DMS 273 (cell line): ENCODE data around the gene ERN1.
"Not testable (repeated sequence)": the region's sequence is repeated elsewhere in the genome, so short reads cannot be mapped to it uniquely, and the experiment has no call there.

ENCODE experiments used
- DNase-seq: peaks from one replicate; lab custom pipeline; 2025; ENCODE audit not compliant: unreplicated experiment; lab: John Stamatoyannopoulos, UW

ERN1 gene

GRCh38 chr17:64129765-64130558 is at the start of gene ERN1:
Gene ERN1 (minus strand): TSS chr17:64130144. CDS start chr17:64130029, 115 bp downstream.
- DNase-seq: peak; percentile 97

- not testable (repeated sequence) for DNase-seq
Observed at GRCh38 chr17:64179024-64179423, 49.1 kb upstream of the ERN1 start.

DNA sequence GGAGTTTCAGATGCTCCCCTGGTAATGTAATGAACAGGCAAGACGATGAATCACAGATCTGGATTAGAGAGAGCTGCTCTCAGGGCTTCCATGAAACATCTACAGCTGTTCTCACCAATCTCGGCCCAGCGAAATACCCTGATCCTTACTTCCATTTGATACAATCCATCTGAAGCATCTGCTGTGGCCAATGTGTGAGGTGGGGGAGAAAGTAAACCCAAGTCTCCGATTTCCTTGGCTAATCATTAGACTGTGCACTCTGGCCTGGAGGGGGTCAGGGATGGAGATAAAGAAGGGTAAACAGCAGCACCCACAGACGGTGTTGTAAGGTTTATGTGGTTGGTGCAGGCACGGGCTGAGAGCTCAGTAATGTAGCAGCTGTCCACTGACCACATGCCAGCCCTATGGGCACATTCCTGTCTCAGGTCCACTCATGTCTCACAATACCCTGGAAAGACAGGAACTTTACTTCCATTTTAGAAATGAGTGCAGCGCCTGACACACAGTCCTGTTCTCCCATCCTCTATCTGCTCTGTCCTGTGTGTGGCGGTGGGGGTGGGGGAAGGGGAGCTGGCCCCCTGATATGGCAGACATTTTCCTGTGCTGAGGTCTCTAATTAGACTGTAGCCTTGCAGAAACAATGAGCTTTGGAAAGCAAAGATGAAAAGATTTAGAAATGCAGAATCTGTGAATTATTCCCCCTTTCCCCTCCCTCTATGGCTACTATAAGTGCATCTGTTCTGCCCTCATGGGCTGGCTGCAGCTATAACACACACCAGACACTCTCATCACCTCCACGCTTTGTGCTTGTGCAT is 48.3 kb upstream of the ERN1 start:
- DNase-seq: peak; percentile 63

DNA sequence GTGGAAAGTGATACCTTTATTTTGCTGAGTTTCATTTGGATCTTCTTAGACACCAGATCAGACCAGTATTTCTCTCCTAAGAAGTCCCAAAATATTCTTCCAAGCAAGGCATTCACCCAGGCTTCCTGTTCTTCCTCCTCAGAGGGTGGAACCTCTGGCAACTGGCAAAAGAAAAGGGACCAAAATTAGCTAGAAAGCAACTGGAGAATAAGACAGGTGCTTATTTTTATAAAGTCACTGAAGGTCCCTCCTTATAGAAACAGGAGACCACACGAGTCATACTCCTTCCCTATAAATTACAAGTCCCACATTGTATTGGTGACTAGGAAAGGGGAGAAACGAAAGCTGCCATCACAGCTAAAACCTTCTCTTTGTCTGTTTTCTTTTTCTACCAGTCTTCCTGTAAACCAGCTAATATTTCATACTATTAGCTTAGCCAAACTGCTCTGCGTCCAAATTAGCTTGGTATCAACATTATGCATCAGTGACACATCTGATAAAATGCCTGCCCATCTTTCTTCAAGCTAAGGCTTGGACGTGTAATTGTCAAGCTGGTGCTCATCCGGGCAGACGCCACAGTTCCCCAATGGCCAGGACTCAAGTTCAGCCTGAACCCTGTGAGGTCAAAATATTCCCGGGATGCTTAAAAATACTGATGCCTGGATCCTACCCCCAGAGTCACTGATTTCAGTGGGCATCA is 47.5 kb upstream of the ERN1 start:
- DNase-seq: no peak

DNA sequence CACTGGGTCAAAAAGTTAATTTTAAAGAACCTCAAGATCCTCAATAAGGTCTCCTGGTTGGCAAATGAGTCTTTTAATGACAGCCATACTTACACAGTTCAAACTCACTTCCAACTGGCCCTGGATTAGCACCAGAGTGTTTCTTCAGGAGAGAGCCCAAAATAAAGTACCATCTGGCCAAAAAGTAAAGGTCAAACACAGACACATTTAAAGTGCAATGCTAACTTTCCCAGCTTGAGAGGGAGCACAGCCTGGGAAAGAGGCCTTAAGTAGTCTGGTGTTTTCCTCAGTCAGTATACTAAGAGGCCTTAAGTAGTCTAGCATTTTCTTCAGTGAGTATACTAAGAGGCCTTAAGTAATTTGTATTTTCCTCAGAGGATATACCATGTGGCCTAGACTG is 46.6 kb upstream of the ERN1 start:
- peak; percentile 55 for DNase-seq

GRCh38 chr17:64174686-64175456 is 44.9 kb upstream of the ERN1 start:
- DNase-seq: peak; percentile 90

GRCh38 chr17:64173646-64174045 is 43.7 kb upstream of the ERN1 start:
- DNase-seq: no peak

GRCh38 chr17:64172510-64172909 is 42.6 kb upstream of the ERN1 start:
- peak; percentile 33 for DNase-seq

GRCh38 chr17:64171041-64171440 is 41.1 kb upstream of the ERN1 start:
- no peak for DNase-seq

- DNase-seq: no peak
Observed at GRCh38 chr17:64170286-64170685, 40.3 kb upstream of the ERN1 start.

- not testable (repeated sequence) for DNase-seq
Observed at GRCh38 chr17:64167666-64168065, 37.7 kb upstream of the ERN1 start.

DNA sequence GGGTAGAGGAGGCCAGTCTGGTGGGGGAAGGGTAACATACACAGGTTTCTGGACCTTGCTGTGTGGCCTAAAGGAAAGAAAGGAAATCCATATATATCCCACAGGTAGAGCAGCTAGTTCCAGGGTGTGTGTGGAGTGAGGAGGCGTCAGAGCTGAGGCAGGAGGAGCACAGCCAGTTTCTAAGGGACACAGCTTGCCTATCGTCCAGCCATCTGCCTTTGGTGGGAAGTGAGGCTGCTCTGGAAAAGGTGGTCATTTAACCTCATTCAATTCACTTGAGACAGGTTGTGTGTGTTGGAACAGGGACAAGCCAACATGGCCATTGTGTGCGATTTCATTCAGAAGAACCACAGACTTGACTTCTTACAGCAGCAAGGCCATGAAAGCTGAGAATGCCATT is 36.9 kb upstream of the ERN1 start:
- no peak for DNase-seq

GRCh38 chr17:64165347-64165746 is 35.4 kb upstream of the ERN1 start:
- no peak for DNase-seq

- peak; percentile 36 for DNase-seq
Observed at GRCh38 chr17:64164596-64165285, 34.8 kb upstream of the ERN1 start.

- DNase-seq: no peak
Observed at GRCh38 chr17:64163468-64163867, 33.5 kb upstream of the ERN1 start.

DNA sequence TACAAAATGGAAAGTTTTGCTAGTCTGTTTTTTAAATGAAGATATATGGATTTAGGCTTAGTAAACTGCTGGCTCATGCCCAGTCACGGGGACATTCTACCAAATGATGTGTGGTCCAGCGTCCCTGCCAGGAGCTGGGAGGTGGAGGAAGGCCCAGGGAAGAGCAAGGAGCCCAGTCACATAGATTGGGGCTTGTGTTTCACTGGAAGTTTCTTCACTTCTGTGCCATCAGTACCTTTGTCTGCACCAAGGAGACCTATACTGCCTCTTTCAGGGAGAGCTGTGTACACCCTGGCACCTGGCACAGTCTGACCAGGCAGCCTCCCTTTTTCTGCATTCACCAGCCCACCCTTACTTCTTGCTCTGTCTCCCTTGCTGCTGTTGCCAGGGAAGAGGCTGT is 32.6 kb upstream of the ERN1 start:
- no peak for DNase-seq

GRCh38 chr17:64161380-64162176 is 31.6 kb upstream of the ERN1 start:
- DNase-seq: no peak

DNA sequence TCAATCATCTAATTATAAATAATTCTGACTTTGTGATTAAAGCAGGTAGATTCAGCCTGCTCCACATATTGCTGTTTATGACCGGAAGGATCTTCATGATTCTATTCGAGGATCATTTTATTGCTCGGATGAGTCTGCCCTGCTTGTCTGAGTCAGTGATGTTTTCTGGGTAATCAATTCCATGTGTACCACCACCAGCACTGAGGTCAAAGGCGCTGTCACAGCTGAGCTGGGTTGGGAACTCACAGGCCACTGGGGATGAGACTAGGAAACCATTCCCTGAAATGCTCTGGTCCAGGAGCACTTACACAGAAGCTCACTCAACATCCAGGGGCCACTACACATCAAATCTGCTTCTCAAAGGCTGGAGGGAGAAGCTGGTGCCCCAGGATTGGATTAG is 30.4 kb upstream of the ERN1 start:
- no peak for DNase-seq

DNA sequence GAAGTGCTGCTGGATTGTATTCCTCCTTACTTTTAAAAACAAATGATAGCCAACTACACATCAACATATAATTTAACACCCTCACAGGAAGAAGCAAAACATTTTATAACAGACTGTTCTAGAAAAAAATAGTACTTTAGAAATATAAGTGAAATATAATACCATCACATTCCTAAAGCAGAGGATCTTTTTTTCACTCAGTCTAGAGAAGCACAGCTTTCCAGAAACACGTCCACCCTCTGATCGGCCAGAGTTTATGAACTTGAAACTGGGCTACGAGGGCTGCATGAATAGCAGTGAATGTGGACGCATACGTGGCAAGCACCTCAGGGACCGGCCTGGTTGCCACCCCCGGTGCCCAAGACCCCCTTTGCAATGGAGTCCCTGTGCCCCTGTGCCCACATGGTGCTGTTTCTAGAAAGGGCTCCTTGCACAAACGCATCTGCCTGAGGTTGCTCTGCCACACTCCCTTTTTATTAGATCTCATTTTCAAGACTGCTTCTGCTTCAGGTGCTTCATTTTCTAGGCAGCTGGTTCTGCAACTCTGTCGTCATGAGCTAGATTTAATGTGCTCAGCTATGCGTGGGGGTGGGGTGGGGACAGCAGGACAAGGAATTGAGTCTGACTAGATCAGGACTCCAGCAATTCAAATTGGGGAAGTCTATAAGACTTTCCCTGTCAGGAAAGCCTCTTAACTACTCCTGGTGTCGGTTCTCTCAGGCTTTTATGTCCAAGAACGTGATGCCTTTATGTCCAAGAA is 29.1 kb upstream of the ERN1 start:
- no peak for DNase-seq
